Uterus (tissue), 4 donors: ENCODE results near the gene LRRN2. TPM values are rescaled to one million over a fixed set of nuclear protein-coding genes. Genes with fewer than 3 reads are reported as not detected.

Experiments used
- DNase-seq, 2 donors: peaks; one replicate each; pipeline ENCODE4 v3.0.0-alpha.2; 2019 to 2020
- H3K27ac ChIP-seq, 2 donors: fragments of 200-600 bp; sonication (generic); 1 replicate in 1 of 2; 2 replicates in 1 of 2; pipeline ENCODE4 v1.5.1; 2016 to 2018
- H3K27me3 ChIP-seq, 2 donors: fragments of 200-600 bp; sonication (generic); one replicate each; pipeline ENCODE4 v1.5.1; 2018 to 2019; ENCODE audit warnings: control low read depth in 1 of 2
- H3K36me3 ChIP-seq, 2 donors: fragments of 200-600 bp; sonication (generic); one replicate each; pipeline ENCODE4 v1.5.1; 2019; ENCODE audit warnings: control low read depth in 1 of 2
- H3K4me1 ChIP-seq, 2 donors: fragments of 200-600 bp; sonication (generic); one replicate each; pipeline ENCODE4 v1.5.1; 2018 to 2019; ENCODE audit warnings: control low read depth in 1 of 2
- H3K4me3 ChIP-seq, 2 donors: fragments of 200-600 bp; sonication (generic); 1 replicate in 1 of 2; 2 replicates in 1 of 2; pipeline ENCODE4 v1.5.1; 2018 to 2019; ENCODE audit warnings: mild to moderate bottlenecking in 1 of 2
- H3K9me3 ChIP-seq, 2 donors: fragments of 200-600 bp; sonication (generic); one replicate each; pipeline ENCODE4 v1.5.1; 2019; ENCODE audit warnings: control low read depth in 1 of 2
- CTCF ChIP-seq, 4 experiments: fragments of 200-600 bp in 2 of 4; fragments of 450-650 bp in 2 of 4; sonication (generic) in 2 of 4; IDR thresholded peaks; one replicate each; pipeline ENCODE4 v1.5.1; 2016 to 2019; ENCODE audit warnings: antibody characterized with exemption in 4 of 4, mild to moderate bottlenecking in 2 of 4, moderate library complexity in 1 of 4
- POLR2A ChIP-seq, 2 donors: fragments of 450-650 bp; IDR thresholded peaks; one replicate each; pipeline ENCODE4 v1.6.1; 2016; ENCODE audit warnings: antibody characterized with exemption in 2 of 2, mild to moderate bottlenecking in 1 of 2, moderate library complexity in 1 of 2
- intact Hi-C: fragments of 100-400 bp; cut with DNase I; formaldehyde crosslinking; loops from one replicate; pipeline ENCODE4 v1.15.1; 2023; ENCODE audit warnings: low total_unique reads
- total RNA-seq, 4 donors: library from RNA; depleted of rRNA in 3 of 4; stranded (reverse); fragments of >200 nt in 3 of 4; gene quantifications; one replicate each; pipeline versions ENCODE4 v1.1.0 to v1.2.4, GENCODE V29; 2014 to 2023
- donor health status: DM: yes; HTN: yes; CAD: no.

Gene LRRN2
- total RNA-seq, 4 donors from 2014 or later = 1.3 to 5.5 (median 3.9) TPM

DNA sequence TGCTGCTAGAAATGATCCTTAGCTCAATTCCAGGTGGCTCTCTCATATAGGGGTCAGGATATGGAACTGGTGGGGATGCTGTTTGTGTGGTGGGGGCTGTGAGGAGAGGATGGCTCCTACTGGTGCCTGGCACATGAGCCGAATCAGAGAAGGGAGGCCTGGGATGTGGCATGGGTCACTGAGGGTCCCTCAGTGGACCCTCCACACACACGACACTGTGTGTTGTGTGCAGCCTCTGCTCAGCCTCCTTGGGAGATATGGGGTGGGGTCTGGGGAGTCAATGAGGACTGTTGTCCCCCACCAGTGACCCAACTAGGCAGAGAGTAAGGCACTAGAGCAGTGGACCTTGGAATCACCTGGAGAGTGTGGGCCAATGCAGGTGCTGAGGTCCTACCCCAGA is 3.2 kb upstream of the LRRN2 start:
- DNase-seq = no peak
- Histone ChIP-seq H3K9me3 (no peaks in the 10 kb centered on the region), H3K4me1 (peaks cover 0 to 5% of the 10 kb centered on the region in 2 donors), H3K36me3 (no peaks in the 10 kb centered on the region), H3K4me3 (no peak overlapping the region), H3K27me3 (no peaks in the 10 kb centered on the region), H3K27ac (no peak overlapping the region)
- intact Hi-C loops = no loop called here
- TF ChIP-seq CTCF (IDR thresholded peaks at IDR 0.05) (no peak), POLR2A (IDR thresholded peaks at IDR 0.05) (no peak)

DNA sequence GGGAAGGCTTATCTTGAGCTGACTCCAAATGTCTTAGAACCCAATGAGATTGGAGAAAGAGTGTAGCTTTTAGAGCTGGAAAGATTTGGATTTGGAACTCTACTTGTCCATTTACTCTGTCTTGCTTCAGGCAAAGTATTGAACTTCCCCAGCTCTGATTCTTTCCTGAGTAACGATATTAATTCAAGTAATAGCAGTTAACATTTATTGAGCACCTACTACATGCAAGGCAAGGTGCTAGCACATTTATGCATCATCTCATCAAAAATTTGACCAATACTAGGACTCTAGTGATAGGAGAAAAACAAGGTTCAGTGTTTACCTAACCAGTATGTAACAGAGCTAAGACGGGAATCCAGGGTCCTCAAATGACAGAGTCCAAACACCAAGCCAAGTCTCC is 2.5 kb upstream of the LRRN2 start:
- no peak overlapping the region for H3K4me3 ChIP-seq
- H3K9me3 ChIP-seq = no peaks in the 10 kb centered on the region
- no peaks in the 10 kb centered on the region for H3K36me3 ChIP-seq
- H3K27me3 ChIP-seq = no peaks in the 10 kb centered on the region
- peaks cover 0 to 5% of the 10 kb centered on the region in 2 donors for H3K4me1 ChIP-seq
- no peak overlapping the region for H3K27ac ChIP-seq
- TF ChIP-seq CTCF (IDR thresholded peaks at IDR 0.05) (no peak), POLR2A (IDR thresholded peaks at IDR 0.05) (no peak)
- intact Hi-C loops = no loop called here
- DNase-seq = no peak

DNA sequence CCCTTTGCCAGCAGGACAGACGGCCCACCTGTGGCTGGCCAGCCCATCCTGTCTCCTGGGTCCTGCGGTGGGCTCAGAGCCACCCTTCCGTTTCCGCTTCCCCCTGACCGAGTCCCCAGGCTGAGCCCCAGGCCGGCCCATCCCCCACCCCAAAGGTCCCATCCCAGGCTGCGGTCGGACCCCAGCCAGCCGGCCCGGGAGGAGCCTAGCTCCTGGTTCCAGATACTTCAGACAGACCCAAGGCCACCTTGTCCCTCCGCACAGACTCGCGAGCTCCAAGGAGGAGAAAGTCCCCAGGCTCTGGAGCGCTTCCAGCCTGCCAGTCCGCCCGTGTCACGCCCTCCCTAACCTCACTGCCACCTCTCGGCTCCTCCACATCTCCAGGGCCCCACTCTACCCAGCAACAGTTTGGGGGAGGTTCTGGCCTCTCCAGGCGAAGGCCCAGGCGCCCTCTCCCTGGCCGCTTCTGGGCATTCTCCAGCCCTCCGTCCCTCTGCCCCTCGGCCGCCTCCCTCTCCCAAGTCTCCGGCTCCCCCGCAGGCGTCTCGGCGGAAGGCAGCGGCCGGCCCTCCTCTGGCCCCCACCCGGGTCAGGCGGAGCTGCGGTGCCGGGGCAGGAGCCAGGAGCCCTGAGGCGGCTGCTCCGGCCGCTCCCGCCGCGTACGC is 835 bp downstream of the LRRN2 start:
- intact Hi-C loops = no loop called here
- Histone ChIP-seq H3K4me1 (peaks cover 0 to 5% of the 10 kb centered on the region in 2 donors), H3K4me3 (peak overlapping the region; percentile 44 to 45), H3K36me3 (no peaks in the 10 kb centered on the region), H3K9me3 (no peaks in the 10 kb centered on the region), H3K27me3 (no peaks in the 10 kb centered on the region), H3K27ac (peak overlapping the region; percentile 18 to 49)
- peak; percentile 21 to 34 for DNase-seq
- TF ChIP-seq CTCF (IDR thresholded peaks at IDR 0.05) (no peak), POLR2A (IDR thresholded peaks at IDR 0.05) (no peak)

GRCh38 chr1:204684206-204684570 is 1.4 kb downstream of the LRRN2 start:
- Histone ChIP-seq H3K9me3 (no peaks in the 10 kb centered on the region), H3K27me3 (no peaks in the 10 kb centered on the region), H3K4me3 (peak overlapping the region; percentile 44 to 45), H3K36me3 (no peaks in the 10 kb centered on the region), H3K4me1 (peaks cover 0 to 5% of the 10 kb centered on the region in 2 donors), H3K27ac (peak overlapping the region; percentile 6 to 18)
- intact Hi-C loops = no loop called here
- no peak for DNase-seq
- TF ChIP-seq POLR2A (IDR thresholded peaks at IDR 0.05) = no peak
- TF ChIP-seq CTCF (IDR thresholded peaks at IDR 0.05) = no peak

- Histone ChIP-seq H3K4me1 (peaks cover 0 to 5% of the 10 kb centered on the region in 2 donors), H3K9me3 (no peaks in the 10 kb centered on the region), H3K4me3 (no peak overlapping the region), H3K27ac (no peak overlapping the region), H3K27me3 (no peaks in the 10 kb centered on the region), H3K36me3 (no peaks in the 10 kb centered on the region)
- no peak for DNase-seq
- TF ChIP-seq POLR2A (IDR thresholded peaks at IDR 0.05) = no peak
- no peak for TF ChIP-seq CTCF (IDR thresholded peaks at IDR 0.05)
- intact Hi-C loops = no loop called here
Measured at GRCh38 chr1:204683284-204684205, 2.0 kb downstream of the LRRN2 start.
